AG09309 (cell line): Measurements from ENCODE around the gene NUDT14.

ENCODE experiments used
- DNase-seq: peaks from one replicate; pipeline ENCODE4 v3.0.0-alpha.2; 2010; ENCODE audit warnings: low read depth
- H3K4me3 ChIP-seq: 2 replicates; pipeline ENCODE4 v1.5.1; 2011; ENCODE audit warnings: mild to moderate bottlenecking, low read depth, low read length, moderate library complexity; ENCODE audit not compliant: control insufficient read depth
- TF ChIP-seq, protein P1 (sequence below): IDR thresholded peaks from 2 replicates; pipeline ENCODE4 v1.5.1; 2011; ENCODE audit warnings: mild to moderate bottlenecking, low read depth, low read length, inconsistent platforms; ENCODE audit not compliant: insufficient read depth, control insufficient read depth; ENCODE audit errors: missing control alignments

NUDT14 gene

DNA sequence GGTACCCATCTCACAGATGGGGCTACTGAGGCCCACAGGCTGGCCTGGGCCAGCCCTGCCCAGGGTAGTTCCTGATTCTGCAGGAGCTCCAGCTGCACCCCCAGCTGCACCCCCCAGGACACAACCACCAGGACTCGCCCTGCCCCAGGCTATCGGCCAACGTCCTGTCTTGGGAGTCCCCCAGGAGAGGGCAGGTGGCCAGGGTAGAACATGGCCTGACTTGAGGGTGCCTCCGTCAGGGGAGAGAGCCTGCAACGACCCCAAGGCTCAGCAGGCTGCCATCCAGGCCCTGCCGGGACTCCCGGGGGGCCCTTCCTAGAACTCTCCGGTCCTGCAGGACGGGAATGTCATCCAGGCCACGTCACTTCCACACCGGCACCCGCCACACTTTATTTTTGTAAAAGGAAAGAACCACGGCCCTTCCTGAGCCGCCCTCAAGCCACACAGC is 28.3 kb downstream of the NUDT14 start:
- TF ChIP-seq, protein P1, sequence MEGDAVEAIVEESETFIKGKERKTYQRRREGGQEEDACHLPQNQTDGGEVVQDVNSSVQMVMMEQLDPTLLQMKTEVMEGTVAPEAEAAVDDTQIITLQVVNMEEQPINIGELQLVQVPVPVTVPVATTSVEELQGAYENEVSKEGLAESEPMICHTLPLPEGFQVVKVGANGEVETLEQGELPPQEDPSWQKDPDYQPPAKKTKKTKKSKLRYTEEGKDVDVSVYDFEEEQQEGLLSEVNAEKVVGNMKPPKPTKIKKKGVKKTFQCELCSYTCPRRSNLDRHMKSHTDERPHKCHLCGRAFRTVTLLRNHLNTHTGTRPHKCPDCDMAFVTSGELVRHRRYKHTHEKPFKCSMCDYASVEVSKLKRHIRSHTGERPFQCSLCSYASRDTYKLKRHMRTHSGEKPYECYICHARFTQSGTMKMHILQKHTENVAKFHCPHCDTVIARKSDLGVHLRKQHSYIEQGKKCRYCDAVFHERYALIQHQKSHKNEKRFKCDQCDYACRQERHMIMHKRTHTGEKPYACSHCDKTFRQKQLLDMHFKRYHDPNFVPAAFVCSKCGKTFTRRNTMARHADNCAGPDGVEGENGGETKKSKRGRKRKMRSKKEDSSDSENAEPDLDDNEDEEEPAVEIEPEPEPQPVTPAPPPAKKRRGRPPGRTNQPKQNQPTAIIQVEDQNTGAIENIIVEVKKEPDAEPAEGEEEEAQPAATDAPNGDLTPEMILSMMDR = no peak
- H3K4me3 ChIP-seq = no peak overlapping the region

DNA sequence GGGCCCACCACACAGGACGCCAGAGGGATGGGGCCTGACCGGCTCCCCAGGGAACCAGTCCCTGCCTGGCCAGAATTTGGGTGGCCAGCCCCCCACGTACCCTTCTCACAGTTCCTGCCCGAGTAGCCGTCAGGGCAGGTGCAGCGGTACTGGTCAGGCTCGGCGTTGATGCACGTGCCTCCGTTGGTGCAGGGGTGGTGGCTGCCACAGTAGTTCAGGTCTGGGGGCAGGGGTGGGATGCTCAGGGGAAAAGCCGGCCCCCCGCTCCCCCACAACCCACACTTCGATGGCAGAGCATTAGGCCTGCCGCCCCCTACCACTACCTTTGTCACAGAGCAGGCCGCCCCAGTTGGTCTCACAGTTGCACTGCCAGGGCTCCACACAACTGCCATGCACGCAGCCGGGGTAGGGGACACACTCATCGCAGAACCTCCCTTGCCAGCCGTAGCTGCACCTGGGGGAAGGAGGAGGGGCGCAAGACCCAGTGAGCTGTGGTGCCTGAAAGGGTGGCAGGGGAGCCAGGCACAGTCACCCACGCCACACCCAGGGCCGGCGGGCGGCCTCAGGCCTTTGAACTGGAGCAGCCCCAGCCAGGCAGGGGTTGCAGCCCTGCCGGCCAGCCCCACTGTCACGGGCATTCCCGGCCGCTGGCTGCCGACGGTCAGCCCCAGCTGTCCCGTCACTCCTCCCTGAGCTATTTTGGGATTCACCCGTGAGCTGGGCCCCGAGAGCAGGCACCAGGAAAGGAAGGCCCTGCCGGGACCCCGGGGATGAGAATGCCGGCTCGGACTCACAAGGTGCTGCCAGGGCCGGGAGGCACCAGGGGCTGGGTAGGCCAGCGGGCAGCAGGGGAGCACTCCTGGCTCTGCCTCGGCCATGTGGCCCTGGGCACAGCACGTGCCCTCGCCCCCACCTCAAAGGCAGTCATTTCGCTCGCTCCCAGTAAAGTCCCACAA is 29.0 kb downstream of the NUDT14 start:
- TF ChIP-seq, protein P1 = no peak
- no peak overlapping the region for H3K4me3 ChIP-seq
- no peak for DNase-seq

More for the DNA sequence above, 28.3 kb downstream of the NUDT14 start:
- DNase-seq = no peak

DNA sequence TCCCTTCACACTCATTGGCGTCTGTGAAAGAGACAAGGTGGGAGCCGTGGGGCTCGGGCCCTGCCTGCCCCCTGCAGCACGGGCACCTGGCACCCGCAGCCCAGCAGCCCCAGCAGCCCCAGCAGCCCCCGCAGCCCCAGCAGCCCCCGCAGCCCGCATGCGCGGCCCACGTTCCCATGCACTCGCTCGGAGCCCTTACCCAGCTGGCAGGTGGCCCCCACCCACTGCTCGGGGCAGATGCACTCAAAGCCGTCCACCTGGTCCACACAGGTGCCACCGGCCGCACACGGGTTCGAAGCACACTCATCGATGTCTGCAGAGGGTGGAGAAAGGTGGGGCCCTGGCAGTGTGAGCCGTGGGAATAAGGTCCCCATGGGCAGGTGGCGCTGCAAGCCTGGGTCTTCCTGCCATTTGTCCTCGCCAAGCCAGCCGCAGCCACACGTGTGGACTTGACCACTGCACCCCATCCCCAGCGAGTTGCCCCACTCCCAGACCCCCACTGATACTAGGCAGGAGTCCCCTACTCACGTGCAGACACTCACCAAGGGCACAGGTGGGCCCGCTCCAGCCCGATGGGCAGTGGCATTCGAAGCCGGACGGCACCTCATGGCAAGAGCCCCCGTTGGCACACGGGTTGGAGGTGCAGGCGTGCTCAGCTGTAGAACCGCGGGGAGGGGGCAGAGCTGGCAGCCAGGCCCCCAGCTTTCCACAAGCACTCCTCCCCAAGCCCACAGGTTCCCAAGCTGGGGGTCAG is 29.9 kb downstream of the NUDT14 start:
- no peak for DNase-seq
- TF ChIP-seq, protein P1 = no peak

DNA sequence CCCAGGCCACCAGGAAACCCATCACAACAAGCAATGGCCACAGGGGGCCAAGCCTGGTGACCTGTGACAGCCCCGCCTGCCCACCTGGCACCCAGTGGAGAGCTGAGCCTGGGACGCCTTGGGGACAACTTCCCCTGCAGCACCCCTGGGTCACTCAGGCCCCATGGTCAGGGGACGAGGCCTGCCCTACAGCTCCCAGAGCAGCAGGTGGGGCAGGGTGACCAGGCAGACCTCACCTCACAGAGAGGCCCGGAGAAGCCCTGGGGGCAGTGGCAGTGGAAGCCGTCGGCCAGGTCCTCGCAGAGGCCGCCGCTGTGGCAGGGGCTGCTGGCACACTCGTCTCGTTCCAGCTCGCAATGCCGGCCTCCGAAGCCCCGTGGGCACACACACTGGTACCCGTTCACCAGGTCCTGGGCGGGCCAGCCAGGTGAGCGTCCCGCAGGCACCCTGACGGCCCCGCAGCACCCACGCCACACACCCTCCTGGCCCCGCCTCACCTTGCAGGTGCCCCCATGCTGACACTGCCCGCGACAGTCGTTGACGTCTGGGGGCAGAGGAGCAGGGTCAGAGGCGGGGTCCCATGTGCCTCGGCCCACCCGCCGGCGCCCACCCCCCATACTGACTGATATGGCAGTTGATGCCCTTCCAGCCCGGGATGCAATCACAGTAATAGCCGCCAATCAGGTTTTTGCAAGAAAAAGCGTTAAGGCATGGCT is 30.6 kb downstream of the NUDT14 start:
- no peak for DNase-seq
- H3K4me3 ChIP-seq = no peak overlapping the region
- TF ChIP-seq, protein P1 = no peak

More for the DNA sequence above, 29.9 kb downstream of the NUDT14 start:
- no peak overlapping the region for H3K4me3 ChIP-seq

DNA sequence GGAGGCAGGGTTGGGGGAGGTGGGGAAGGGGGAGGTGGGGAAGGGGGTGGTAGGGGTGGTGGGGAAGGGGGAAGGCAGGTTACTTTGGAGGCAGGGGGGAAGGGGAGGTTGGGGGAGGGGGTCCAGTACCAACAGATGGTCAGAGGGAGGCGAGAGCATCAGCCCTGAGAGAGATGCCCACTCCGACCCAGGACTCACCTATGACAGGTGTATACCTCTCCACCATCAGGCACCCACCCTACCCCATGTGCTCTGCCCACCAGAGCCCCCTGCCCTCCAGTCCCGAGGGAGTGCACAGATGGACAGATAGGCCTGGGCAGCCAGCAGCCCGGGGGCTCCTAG is 31.1 kb downstream of the NUDT14 start:
- H3K4me3 ChIP-seq = no peak overlapping the region
- no peak for DNase-seq
- TF ChIP-seq, protein P1 = no peak

DNA sequence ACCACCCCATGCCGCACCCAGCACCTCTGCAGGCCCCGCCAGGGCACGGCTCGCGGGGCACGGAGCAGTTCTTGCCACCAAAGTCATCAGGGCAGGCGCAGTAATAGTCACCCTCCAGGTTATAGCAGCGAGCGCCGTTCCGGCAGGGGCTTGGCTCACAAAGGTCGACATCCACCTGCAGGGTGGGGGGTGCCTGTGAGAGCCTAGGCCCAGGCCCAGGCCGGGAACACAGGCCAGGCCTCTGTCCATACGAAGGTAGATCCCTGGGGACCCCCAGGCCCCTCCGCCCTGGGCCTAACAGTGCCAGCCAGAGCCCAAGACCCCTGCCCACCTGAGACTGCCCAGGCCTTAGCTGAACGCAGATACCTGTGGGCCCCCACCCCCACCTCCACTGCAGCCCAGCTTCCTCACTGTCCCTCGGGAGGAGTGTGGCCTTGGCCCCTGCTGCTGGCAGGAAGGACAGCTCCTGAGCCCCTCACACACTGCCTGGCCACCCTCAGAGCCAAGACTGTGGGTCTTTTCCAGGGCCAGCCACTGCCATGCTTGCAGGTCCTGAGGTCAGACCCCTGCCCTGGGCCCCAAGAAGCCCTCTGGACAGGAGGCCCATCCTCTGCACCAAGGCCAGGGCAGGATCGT is 31.8 kb downstream of the NUDT14 start:
- H3K4me3 ChIP-seq = no peak overlapping the region
- TF ChIP-seq, protein P1 = no peak
- no peak for DNase-seq
